SKM-1 treated with dmso at 0.1 percent for 144 hours (cell line): Measurements from ENCODE around the gene KRT75.
"Not testable (repeated sequence)": the region's sequence is repeated elsewhere in the genome, so short reads cannot be mapped to it uniquely, and the experiment has no call there.

ENCODE experiments used
- DNase-seq: peaks from one replicate; lab custom pipeline; 2025; ENCODE audit not compliant: unreplicated experiment; lab: John Stamatoyannopoulos, UW

Gene KRT75

DNA sequence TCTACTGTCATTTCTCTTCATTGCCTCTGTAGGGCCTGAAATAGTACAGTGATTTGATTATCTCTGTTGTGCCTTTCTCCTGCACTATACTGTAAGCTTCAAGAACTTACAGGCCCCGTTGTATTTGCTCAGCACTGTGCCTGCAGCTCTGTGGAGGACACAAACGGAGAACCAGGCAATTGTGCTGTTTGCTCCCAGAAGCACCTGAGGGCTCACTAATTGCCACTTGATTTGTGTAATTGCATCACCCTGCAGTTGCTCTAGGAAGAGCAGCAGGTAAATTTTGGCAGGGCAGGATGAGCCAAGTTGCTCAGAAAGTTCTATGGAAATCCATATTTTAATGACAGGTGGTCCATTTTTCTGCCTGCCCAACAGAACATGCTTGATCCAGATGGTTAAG, 16.4 kb downstream of the KRT75 start:
- no peak for DNase-seq

DNA sequence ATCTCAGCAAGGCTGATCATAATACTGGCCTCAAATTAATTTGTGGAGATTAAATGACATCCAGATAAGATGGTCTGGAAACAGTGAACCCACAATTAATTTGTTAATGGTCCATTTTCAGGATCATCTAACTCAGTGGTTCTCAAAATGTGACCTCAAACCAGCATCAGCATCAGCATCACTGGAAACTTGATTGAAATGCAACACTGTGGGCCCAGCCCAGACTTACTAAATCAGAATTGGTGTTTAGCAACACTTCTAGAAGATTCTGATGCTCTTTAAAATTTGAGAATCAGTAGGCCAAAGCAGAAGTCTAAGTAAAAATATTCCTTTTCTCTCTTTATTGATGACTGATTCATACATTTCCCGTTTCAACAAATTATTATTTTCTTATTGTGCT, 17.4 kb downstream of the KRT75 start:
- no peak for DNase-seq

DNA sequence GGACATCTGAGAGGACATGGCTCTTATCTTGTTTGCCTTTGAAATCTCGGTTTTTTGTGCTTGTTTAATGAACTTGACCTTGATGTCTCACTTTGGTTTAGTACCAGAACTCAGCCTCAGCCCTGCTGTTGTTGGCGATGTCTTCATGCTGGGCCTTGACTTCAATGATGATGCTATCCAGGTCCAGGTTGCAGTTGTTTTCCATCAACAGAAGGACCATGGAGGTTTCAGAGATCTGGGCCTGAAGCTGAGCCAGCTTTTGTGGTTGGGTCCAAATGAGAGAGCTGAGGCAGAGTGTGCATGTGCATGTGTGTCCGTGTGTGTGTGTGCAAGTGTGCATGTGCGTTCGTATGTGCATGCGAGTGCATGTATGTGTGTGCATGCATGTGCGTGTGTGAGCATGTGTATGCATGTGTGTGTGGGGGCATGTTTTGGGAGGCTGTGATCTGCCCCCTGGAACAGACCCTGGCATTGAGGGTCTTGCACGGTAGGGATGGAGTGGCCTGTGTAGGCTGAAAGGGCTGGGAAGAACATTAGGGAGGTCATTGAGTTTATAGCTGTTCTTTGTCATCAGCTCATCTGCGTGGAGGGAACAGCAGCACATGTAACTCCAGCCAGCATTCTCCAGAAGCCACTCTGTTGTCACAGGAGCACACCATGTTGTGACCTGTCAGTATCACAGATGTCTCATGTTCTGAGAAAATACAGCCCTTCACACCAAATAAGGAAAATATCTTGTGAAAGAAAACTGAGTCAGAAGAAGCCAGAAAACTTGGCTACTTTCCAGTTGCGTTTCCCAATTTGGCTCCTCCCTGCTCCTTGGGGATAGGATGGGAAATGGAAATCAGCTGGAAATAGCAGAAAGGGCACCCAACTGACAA, 18.1 kb downstream of the KRT75 start:
- DNase-seq = no peak

DNA sequence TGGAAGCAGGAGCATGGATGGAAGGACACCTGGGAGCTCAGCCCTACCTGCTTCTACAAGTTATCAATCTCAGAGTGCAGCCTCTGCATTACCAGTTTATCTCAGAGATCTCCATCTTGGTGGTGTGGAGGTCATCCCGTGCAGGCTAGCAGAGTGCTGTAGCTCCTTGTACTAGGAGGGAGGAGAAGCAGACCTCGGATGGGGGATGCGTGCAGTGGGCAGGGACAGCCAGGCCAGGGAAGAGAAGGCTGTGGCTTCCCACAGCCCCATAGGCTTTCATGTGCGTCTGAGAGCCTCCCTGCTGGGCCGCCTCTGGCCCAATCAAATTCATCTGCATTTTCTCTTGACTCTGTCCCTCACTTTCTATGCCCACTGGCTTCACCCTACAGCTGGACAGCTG, 19.2 kb downstream of the KRT75 start:
- no peak for DNase-seq

DNA sequence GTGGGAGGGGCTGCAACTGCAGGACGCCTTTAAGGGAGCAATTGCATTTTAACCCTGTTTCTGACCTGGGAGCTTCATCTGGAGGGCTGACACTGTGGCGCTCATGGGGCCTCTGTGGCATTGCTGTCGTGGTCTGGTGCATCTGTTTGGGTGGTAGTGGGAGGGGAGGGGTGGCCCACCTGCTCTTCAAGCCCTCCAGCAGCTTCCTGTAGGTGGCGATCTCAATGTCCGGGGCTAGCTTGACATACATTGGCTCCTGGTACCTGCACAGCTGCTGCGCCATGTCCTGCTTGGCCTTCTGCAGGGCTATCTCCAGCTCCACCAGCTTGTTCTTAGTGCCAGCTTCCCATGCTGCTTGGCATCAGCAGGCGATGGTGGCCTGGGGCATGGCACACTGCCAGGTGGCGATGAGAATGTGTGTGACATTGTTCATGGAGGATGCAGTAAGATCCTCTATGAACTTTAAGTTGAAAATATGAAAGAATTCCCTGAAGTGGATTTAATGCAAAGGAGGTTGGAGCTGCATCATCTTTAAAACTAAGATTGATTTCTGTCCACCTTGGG, 20.3 kb downstream of the KRT75 start:
- DNase-seq = no peak

DNA sequence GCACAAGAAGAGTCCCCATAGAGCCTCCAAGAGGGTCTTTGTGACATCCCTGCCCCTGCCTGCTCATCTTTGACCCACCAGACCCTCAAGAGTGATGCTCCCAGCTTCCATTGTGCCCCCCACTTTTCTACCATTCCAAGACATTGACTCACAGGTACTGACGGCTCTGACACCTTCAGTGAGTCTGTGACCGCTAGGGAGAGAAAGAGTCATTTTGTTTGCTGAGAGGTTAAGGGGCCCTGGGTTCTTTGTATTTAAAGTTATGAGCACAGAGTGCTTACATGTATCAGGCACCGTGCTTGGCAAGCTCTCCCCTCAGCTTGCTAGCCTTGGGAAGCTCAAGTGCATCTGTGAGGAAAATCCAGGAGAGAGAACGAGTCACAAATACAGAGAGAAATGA, 21.0 kb downstream of the KRT75 start:
- DNase-seq = no peak

DNA sequence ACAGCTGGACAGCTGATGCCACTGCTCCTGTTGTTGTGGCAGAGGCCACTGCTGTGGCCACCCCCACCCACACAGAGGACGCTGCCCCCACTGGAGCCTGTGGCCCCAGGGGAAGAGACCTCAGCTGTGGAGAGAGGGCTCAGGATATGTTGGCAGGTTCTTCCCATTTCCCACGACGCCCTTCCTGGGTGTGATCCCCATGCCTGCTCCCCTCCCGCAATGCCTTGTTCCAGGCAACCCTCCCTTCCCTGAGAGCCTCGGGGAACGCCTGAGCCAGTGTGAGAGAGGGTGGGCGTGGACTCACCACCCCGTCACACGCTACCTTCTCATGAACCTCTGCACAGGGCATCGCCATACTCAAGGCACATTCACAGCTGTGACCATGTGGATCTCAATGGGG, 22.4 kb downstream of the KRT75 start:
- DNase-seq = no peak

DNA sequence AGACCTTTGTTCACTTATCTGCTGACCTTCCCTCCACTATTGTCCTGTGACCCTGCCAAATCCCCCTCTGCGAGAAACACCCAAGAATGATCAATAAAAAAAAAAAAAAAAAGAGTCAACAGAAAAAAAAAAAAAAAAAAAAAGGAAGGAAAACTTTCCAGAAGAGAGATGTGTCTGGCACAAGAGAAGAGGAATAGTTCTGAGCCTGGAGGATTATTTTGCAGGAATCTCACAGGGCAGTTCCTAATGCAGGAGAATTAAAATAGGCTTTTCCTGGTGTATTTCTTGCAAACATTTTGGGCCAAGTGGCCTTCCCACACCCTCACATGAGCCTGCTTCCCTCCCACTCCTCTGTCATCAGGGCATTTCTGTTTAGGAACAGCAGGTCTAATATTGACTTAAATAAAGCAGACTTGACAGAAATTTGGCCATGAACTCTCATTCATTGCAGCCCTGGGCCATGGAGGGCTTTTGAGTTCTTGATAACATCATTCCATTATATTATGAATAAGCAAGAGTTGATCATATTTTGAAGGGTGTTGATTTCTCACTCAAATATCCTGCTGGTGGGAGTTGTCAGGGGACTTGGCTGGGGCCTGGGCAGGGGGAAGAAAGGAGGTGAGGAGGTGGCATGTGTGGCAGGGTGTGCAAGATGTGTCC, 23.5 kb downstream of the KRT75 start:
- not testable (repeated sequence) for DNase-seq

DNA sequence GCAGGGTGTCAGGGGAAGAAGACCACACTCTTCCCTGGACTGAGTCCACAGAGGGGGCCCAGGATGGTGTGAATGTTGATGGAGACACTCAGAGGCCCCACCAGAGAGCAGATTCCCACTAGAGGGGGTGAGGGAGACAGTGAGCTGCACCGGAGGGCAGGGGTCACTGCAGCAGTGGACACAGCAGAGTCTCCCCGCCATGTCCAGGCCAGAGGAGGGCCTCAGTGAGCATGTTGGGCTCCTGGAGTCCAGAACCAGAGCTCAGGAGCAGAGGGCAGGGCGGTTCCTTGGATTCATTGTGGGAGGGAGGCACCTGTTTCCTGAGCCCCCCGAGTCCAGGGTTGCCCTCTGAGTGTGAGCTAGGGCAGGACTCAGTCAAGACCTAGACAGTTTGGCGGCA, 26.3 kb downstream of the KRT75 start:
- no peak for DNase-seq

DNA sequence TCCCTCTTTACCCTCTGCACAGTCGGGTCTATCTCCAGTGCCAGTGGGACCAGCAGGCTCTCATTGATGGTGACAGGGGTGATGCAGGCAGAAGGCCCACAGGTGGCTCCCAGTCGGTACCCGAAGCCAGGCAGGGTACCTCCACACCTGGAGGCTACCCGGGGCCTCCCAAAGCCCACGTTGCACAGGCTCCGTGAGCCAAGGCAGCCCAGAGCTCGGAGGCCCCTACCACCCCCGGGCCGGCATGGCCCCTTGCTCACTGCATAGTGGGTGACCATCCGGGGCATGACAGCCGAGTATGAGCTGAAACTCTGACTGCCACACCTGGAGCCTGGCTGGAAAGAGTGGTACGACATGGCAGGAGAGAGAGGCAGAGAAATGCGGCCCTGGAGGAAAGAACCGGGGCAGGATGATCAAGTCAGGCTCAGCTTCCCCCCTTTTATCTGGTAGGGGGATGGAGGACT, 28.2 kb downstream of the KRT75 start, which contains the start of gene KRT82:
KRT82 (minus strand) TSS at position 414 of the 464 bp plus-strand sequence; CDS start at position 356, 58 bp downstream.
- no peak for DNase-seq

DNA sequence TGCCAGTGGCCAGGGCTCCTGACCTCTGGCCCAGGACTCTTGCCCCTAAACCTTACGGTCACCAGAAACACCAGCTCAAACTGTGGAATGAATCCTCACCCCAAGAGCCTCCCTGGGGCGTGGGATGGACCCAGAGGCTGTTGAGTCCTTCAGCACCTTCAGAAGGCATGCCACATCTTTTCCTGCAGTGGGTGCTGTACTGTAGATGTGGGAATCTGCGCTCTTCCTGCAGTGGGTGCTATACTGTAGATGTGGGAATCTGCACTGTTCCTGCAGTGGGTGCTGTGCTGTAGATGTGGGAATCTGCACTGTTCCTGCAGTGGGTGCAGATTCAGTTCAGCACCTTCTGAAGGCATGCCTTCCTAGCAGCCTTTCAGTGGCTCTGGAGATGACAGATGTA, 29.2 kb downstream of the KRT75 start:
- DNase-seq = no peak

DNA sequence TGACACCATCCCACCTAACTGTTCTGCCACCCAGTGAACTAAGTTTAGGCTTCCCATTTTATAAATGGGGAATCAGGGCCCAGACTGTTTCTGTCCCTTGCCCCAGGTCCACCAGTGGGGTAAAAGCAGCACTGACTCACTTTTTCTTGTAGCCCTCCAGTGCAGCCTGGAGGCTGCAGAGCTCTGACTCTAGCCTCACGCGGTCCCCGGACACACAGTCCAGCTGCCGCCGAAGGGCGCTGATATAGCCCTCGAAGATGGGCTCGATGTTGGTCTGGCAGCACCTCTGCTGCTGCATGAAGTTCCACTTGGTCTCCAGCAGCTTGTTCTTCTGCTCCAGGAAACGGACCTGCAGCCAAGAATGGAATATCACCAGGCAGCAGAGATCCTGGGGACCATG, 30.6 kb downstream of the KRT75 start:
- DNase-seq = no peak

DNA sequence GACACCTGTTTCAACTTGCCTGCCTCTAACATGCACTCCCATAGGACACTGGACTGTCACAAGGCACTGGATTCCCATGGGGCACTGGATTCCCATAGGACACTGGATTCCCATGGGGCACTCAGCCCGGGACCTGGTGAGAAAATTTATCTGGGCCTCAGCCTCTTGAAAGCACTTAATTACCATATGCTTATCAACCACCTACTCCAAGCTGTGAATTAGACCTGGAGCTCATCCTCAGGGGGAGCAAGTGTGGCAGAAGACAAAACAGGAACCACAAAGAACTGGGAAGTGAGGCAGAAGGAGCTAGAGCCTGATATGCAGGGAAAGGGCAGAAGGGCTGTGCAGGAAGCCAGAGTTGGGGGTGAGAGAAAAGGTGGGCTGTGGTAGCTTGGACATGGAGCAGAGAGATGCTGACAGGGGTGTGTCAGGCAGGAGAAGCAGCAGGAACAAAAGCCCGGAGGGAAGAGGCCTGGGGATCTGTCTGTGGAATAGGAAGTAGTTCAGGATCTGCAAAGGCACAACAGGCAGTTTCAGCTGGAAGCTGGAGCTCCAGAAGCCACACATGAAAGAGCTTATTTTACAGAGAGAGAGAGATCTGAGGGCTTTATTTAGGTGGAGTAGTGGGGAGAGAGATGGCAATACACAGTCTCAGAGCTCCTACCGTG, 31.2 kb downstream of the KRT75 start:
- no peak for DNase-seq

DNA sequence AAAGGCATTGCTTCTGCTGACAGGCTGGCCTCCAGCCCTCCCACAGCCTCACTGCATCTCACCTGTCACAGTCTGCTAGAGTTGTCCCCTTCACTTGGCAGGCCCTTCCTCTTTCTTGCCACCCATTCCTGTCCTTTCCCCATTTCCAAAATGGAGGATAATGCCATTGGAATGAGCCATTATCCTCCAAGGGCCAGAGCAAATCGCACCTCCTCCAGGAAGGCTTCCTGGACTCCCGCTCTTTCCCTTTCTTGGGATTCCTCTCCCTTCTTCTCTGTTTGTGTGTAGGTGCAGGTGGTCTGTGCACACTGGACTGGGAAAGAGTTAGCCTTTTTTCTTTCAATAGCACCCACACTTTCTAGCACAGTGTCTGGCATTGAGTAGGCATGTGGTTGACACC, 31.8 kb downstream of the KRT75 start:
- DNase-seq = no peak

DNA sequence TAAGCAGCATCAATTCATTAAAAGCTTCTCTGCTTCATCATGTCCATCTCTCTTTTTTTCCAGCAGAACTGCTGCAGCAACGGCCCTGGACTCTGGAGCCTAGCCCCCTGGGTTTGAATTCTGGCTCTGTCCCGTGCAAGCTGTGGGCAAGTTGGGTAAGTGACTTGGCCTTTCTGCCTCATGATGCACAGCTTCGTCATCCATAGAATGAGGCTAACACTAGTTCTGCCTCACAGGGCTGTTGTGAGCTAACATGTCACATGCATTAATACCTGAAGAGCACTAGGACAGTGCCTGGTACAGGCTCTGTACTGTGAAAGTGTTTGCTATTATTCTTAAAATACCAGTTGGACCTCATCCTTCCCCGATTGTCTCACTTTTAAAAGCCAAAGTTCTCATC, 32.2 kb downstream of the KRT75 start:
- DNase-seq = no peak

DNA sequence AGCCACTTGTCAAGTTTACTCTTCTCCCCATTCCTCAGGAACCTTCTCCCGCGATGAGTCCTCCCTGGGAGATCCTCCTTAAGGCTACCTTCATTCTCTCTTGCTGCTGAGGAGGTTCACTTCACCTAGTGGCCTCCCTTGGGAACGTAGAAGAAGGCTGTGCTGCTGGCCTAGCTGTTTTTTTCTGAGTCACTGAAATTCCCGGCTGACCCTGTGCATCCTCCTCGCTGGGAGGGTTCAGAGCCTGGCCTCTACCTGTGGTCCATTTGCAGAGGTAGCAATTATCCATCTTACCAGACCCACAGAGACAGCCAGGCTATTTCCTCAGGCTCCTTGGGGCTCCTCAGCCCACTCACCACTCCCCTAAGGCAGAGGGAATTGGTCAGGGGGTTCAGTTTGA, 32.6 kb downstream of the KRT75 start:
- no peak for DNase-seq

DNA sequence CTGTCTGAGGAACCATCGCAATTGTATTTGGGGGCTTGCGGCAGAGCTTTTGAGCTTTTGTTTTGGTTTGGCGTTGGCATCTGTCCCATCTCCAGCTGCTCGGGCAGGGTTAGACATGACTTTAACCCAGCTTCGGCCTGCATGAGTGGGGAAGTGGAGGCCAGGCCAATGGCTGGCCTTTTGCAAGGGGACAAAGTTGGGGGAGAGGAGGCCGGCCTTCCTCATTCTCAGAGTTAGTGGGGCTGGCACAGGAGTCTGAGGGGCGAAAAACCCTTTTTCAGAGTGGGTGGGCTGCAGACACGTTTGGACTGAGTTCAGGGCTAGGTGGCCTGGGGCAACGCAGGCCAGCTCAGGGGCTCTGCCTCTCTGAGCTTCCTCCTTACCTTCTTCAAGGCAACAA, 33.3 kb downstream of the KRT75 start:
- DNase-seq = no peak

DNA sequence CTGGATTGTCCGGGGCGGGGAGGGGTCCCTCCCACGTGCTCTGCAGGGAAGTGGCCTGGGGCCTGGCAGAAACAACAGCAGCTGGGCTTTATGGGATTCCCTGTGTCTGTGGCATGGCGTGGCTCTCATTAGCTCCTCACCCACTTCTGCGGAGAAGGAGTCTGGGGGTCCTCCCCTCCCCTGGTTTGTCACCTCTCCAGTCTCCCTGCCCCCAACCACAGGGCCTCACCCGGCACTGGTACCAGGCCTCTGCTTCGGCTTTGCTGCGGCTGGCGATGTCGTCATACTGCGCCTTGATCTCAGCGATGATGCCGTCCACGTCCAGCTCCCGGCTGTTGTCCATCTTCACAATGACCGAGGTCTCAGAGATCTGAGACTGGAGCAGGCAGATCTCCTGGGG, 34.4 kb downstream of the KRT75 start:
- DNase-seq = no peak

DNA sequence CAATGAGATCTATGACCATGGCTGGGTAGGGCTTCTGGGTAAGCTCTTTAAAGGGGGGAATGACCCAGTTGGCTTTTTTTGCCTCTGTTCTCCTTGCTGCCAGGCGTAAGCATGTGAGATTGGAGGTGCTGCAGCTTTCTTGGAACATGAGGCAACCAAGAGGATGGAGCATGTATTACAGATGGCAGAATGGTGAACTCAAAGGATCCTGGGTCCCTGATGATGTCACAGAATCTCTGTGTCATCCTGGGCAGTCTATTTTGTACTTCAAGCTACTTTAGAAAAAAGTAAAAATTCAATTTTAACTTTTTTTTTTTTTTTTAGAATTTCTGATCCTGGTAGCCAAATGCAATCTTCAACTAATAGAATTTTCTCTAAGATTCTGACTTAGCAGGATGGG, 36.0 kb downstream of the KRT75 start:
- no peak for DNase-seq

DNA sequence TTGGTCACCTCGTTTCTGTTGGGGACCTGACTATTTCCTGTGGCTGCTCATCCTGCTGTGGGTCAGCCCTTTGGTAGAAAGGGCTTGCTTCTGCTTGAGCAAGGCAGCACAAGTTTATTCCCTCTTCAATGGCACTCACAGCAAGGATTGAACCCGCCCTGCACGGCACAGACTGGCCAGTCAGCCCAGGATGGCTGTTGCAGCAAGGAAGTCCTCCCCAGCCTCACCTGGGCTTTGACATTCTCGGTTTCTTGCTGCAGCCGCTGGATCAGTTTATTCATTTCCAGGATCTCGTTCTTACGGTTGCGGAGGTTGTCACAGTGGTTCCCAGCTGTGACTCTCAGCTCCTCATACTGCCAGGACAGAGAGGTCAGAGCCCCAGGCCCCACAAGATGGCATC, 37.5 kb downstream of the KRT75 start:
- no peak for DNase-seq

DNA sequence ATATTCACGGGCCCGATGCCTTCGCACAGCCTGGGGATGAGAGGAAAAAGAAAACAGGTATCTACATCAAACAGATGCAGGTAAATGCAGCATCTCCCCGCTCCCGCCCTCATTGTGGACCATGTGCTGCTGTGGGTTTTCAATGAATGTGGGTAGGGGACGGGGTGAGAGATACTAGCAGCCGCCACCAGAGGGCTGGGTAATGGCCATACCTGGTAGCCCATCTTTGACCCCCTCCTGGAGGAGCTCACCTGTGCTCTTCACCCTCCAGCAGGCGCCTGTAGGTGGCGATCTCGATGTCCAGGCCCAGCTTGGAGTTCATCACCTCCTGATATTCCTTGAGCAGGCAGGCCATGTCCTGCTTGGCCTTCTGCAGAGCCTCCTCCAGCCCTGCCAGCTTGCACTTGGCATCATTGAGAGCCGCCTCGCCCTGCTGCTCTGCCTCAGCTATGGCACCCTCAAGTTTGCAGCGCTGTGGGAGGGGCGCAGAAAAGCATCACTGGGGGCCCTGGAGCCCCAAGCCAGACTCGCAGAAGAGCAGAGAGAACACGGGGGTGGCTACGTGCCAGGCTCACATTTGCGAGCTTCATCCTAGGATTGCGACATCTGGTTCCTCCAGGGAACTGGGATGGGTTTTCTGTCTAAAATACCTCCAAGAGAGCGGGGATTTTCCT, 38.3 kb downstream of the KRT75 start:
- DNase-seq = no peak
